ENCODE measurements around the gene HEMGN.
"Not testable (repeated sequence)": the region's sequence is repeated elsewhere in the genome, so short reads cannot be mapped to it uniquely, and the experiment has no call there.

HEMGN gene

GRCh38 chr9:97938081-97938644, at the start of gene HEMGN:
Gene HEMGN (minus strand): TSS chr9:97938172. CDS start chr9:97938136, 36 bp downstream.
- peak; percentile 89 for DNase-seq

- peak; percentile 52 for DNase-seq
Measured at GRCh38 chr9:97987487-97987886, 49.5 kb upstream of the HEMGN start.

- peak; percentile 60 for DNase-seq
Measured at GRCh38 chr9:97985058-97985861, 47.3 kb upstream of the HEMGN start.

GRCh38 chr9:97984188-97985057, 46.5 kb upstream of the HEMGN start:
- peak; percentile 83 for DNase-seq

- DNase-seq = peak; percentile 43
Measured at GRCh38 chr9:97983589-97984187, 45.7 kb upstream of the HEMGN start.

- peak; percentile 90 for DNase-seq
Measured at GRCh38 chr9:97982683-97983588, 45.0 kb upstream of the HEMGN start, which contains the start of gene ANP32B. Gene ANP32B (plus strand): TSS chr9:97983341. CDS start chr9:97983556, 215 bp downstream.

GRCh38 chr9:97981846-97982682, 44.1 kb upstream of the HEMGN start:
- no peak for DNase-seq

GRCh38 chr9:97980918-97981845, 43.2 kb upstream of the HEMGN start:
- DNase-seq = no peak

- no peak for DNase-seq
Measured at GRCh38 chr9:97980479-97980803, 42.5 kb upstream of the HEMGN start.

- no peak for DNase-seq
Measured at GRCh38 chr9:97979788-97980478, 42.0 kb upstream of the HEMGN start.

GRCh38 chr9:97978371-97979130, 40.6 kb upstream of the HEMGN start:
- no peak for DNase-seq

- not testable (repeated sequence) for DNase-seq
Measured at GRCh38 chr9:97976633-97977032, 38.7 kb upstream of the HEMGN start.

- no peak for DNase-seq
Measured at GRCh38 chr9:97975376-97975775, 37.4 kb upstream of the HEMGN start.

- DNase-seq = no peak
Measured at GRCh38 chr9:97972753-97973152, 34.8 kb upstream of the HEMGN start.

GRCh38 chr9:97970165-97970564, 32.2 kb upstream of the HEMGN start:
- DNase-seq = no peak

- DNase-seq = no peak
Measured at GRCh38 chr9:97969014-97969413, 31.0 kb upstream of the HEMGN start.

GRCh38 chr9:97966493-97966892, 28.5 kb upstream of the HEMGN start:
- peak; percentile 34 for DNase-seq

- no peak for DNase-seq
Measured at GRCh38 chr9:97964901-97965300, 26.9 kb upstream of the HEMGN start.
